HG02798 (cell line): ENCODE data around the gene CEP57.
"Not testable (repeated sequence)": the region's sequence is repeated elsewhere in the genome, so short reads cannot be mapped to it uniquely, and the experiment has no call there.

Experiments used
- ATAC-seq: cut with Tn5 transposase; IDR thresholded peaks from one replicate; pipeline ENCODE4 v1.9.1; 2021; ENCODE audit warnings: mild to moderate bottlenecking; ENCODE audit not compliant: unreplicated experiment, poor library complexity

CEP57 gene

DNA sequence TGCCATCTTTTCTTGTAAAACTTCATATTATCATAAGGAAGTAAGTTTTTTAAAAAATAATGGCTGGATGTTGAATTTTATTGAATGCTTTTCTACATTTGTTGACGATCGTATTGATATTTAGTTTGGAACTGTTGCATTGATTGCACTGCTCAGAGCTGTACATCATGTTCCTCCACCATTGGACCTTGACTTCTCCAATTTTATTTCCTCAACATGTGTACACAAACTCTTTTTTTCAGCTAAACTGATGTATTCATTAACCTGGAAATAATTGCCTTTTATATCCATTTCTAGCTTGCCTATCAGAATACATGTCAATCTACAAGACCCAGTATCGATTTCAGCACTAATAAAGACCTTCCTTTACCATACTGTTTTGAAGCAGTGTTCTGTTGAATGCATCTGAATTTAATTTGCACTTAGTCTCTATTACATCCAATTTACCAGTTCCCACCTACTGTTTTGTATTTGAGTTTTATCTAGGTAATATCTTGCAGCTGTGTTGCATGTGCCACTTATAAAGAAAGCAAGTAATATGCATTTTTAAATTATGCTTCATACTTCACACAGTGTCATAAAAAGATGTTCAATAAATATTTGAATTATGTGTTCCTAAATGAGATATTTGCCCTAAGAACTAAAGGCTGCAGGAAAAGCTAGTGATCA, 5.5 kb downstream of the CEP57 start:
- no peak for ATAC-seq

DNA sequence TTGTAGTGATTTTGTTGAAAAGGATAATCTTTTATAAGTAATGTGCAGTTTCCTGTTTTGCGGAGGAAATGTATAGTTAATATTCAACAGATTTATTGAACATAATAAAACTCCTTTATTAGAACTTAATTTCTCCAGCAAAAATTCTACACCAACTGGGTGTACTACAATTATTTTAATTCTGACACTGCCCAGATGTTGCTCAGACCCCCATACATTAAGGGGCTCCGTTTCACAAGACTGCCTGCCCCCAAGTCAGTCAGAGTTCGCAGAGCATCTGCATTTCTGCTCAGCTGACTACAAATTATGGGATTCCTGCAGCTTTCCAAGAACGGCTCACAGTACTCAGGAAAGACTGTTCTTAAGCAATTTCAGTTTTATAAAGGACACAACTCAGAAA, 6.2 kb downstream of the CEP57 start:
- ATAC-seq: no peak

- no peak for ATAC-seq
Observed at GRCh38 chr11:95799546-95799945, 9.2 kb downstream of the CEP57 start.

- no peak for ATAC-seq
Observed at GRCh38 chr11:95800438-95800837, 10.1 kb downstream of the CEP57 start.

GRCh38 chr11:95802806-95803205, 12.5 kb downstream of the CEP57 start:
- ATAC-seq: no peak

- ATAC-seq: no peak
Observed at GRCh38 chr11:95803973-95804372, 13.7 kb downstream of the CEP57 start.

DNA sequence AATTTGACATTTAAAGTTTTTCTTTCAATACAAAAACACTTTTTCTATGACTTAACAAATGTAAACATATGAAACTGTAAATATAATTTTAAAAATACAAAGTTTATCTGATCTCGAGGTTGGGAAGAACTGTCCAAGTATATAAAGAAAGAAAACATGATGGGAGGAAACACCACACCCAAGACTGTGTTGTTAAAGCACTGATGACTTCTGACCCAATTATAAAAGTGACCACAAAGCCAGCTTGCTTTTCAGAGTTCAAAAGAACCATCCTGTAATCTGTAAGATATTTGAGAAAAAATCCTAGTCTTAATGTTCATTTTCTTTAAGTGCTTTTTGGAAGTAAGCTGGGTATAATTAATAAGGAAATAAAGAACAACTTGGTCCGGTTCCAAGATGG, 15.6 kb downstream of the CEP57 start:
- no peak for ATAC-seq

DNA sequence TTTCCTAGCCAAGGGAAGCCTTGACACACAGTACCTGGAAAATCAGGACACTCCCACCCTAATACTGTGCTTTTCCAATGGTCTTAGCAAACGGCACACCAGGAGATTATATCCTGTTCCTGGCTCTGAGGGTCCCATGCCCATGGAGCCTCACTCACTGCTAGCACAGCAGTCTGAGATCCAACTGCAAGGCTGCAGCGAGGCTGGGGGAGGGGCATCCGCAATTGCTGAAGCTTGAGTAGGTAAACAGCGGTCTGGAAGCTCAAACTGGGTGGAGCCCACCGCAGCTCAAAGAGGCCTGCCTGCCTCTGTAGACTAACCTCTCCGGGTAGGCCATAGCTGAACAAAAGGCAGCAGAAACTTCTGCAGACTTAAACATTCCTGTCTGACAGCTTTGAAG, 16.2 kb downstream of the CEP57 start:
- not testable (repeated sequence) for ATAC-seq

- ATAC-seq: not testable (repeated sequence)
Observed at GRCh38 chr11:95811052-95811451, 20.8 kb downstream of the CEP57 start.

GRCh38 chr11:95816037-95816436, 25.7 kb downstream of the CEP57 start:
- no peak for ATAC-seq

DNA sequence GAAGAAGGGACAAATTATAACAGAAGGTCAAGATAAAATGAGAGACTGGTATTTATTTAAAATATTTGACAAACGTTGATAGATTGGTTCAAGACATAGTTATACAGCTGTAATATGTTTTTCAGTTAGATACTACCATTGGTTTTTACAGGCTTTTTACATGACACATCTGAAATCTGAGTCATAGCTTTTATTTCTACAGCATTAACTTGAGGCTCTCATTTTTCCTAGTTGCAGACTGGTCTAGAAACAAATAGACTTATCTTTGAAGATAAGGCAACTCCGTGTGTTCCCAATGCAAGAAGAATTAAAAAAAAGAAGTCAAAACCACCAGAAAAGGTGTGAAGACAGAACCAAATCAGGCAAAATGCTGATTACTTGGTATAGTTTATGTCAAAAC, 31.3 kb downstream of the CEP57 start:
- no peak for ATAC-seq

GRCh38 chr11:95827696-95828095, 37.4 kb downstream of the CEP57 start:
- no peak for ATAC-seq

GRCh38 chr11:95829580-95830259, 39.4 kb downstream of the CEP57 start:
- ATAC-seq: no peak

- ATAC-seq: no peak
Observed at GRCh38 chr11:95831198-95831883, 41.0 kb downstream of the CEP57 start.

DNA sequence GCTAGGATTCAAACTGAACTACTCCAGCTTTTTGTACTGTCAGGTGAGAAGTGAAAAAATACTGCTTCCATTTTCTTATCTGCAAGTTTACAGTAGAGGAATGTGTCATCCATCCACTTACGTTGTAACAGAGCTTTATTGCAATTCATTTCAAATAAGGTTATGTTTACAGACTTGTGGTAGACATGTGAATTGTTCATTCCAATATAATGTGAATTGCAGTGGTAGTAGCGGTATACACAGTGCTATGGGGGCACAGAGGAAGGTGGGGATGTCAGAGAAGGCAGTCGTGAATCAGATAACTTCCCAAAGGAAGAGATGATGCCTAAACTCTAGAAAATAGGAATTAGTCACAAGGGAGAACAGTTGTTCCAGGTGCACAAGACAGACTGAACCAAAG, 42.5 kb downstream of the CEP57 start:
- ATAC-seq: no peak

GRCh38 chr11:95833378-95833777, 43.1 kb downstream of the CEP57 start:
- no peak for ATAC-seq

DNA sequence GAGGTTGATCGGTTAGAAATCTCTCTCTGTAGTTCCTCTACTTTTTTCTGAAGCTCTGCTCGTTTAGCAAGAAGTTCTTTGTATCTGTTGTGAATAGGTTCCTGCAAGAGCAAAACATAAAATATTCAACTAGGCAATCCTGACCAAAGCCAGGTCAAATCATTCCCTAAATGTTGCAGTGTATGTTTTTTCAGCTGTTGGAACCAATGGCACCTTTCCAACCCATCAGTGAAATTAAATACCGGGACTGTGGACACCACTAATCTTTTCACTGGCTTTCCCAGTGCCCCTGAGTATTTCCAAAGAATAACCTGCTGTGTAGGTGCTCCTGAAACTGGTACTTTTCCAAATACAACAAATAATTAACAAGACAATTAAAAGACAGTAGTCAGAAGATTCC, 45.1 kb downstream of the CEP57 start:
- ATAC-seq: no peak

DNA sequence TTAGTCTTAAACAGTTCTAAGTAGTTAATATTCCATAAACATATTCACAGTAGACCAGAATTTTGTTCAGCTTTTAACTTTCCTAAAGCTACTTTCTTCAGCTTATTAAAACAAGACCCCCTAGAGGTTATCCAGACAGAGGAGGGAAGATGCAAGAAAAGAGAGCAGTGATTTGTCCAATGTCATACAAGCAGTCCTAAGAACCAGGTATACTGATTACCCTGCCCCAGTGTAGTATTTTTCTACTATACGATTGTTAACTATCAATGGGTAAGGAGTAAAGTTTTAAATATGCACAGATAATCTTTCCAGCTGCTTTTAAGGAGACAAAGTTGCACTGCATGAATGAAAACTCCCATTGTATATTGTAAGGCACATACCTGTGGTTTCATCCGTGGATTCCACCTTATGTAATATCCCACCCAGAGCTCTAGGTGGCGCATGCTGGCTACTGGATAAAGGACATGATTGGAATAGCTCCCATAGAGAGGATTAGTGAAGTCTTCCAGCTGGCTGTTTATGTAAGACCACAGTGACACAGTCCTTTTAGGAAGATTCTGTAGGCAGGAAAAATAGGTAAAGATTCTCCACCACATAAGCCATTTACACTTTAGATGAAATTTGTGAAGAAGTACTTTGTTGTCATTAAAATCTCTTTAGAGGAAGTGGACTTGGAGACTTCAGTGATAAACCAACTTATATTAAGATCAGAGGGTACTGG, 45.6 kb downstream of the CEP57 start:
- peak; percentile 85 for ATAC-seq

DNA sequence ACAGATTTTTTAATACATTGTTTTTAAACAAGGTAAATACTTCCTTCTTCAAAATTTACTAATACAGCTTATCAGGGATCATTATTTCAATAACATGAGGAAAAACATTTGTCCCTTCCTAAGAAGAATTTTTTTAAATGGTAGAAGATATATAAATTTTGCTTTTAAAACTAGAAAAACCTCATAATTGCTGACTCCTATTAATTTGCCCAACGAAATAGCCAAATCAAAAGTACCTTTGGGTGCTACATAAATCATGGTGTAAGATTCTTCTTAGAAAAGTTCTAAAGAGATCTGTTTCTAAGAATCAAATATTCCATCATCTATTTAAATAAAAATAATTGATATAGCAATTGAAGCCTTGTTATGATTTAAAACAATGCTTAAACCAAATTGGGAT, 54.9 kb downstream of the CEP57 start:
- no peak for ATAC-seq

DNA sequence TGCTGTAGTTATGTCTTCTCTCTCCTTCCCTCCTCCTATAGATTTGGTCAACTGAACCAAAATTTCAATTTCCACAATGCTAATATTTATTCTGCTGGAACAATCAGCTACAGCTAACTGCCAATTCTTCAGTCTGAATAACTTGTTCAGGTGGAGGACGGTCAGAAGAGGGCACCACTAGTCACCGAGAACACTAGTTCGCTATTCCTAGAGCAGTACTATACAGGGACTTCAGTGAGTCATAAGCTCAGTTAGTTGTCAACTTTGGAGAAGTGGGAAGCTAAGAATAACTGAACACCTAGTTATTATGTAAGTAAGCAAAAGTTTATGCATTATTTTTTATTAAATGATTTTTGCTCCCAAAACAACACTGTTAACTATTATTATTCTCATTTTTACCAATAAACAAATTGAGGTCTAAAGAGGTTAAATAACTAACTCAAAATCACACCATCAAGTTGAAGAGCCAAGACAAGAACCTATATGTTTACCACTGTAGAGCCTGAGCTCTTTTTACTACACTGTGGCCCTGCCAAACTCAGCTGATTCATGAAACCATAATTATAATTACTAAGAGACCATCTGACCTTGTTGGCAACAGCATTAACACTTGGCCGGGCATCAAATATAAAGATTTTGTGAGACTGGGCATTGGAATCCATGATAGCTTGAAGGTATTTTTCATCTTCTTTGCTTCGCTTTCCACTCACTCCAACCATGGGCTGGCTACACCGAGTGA, 59.0 kb downstream of the CEP57 start:
- ATAC-seq: peak; percentile 59
